Activated naive CD4-positive, alpha-beta T cell treated with anti-CD3 and anti-CD28 coated beads, Interleukin-2, amount 50 U/mL, for 24 hours (primary cell): Measurements from ENCODE around the gene ADAT2.

Experiments
- H3K27ac Mint-ChIP-seq: one replicate; pipeline ENCODE4 v1.8.0; 2021; ENCODE audit warnings: mild to moderate bottlenecking, mixed read lengths
- H3K27me3 Mint-ChIP-seq: one replicate; pipeline ENCODE4 v1.8.0; 2021; ENCODE audit warnings: mixed read lengths
- H3K36me3 Mint-ChIP-seq: one replicate; pipeline ENCODE4 v1.8.0; 2021; ENCODE audit warnings: mixed read lengths
- H3K4me1 Mint-ChIP-seq: one replicate; pipeline ENCODE4 v1.8.0; 2021; ENCODE audit warnings: mixed read lengths
- H3K4me3 Mint-ChIP-seq: one replicate; pipeline ENCODE4 v1.8.0; 2021; ENCODE audit warnings: mild to moderate bottlenecking, mixed read lengths
- H3K9me3 Mint-ChIP-seq: one replicate; pipeline ENCODE4 v1.8.0; 2021; ENCODE audit warnings: mixed read lengths

Gene ADAT2

DNA sequence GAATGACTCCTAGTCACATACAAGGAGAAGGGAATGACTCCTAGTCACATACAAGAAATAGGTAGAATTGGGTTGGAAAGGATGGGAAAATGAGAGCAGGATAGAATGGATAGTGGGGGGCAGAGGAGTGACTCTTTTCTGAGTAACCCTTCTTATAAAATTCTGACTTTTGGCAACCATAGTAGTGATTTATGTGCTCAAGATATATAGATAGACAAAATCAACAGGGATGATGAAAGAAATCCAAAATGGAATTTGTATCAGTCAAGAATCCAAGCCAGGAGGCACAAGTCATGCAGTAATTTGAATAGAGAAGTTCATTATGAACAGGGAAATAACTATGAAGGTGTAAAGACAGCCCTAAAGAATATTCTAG lies 41.7 kb downstream of the ADAT2 start:
- Mint-ChIP-seq H3K4me3 (no peak overlapping the region), H3K36me3 (peaks cover 4% of the 10 kb centered on the region), H3K27me3 (peaks cover 1% of the 10 kb centered on the region), H3K27ac (no peak overlapping the region), H3K9me3 (no peaks in the 10 kb centered on the region), H3K4me1 (no peaks in the 10 kb centered on the region)

DNA sequence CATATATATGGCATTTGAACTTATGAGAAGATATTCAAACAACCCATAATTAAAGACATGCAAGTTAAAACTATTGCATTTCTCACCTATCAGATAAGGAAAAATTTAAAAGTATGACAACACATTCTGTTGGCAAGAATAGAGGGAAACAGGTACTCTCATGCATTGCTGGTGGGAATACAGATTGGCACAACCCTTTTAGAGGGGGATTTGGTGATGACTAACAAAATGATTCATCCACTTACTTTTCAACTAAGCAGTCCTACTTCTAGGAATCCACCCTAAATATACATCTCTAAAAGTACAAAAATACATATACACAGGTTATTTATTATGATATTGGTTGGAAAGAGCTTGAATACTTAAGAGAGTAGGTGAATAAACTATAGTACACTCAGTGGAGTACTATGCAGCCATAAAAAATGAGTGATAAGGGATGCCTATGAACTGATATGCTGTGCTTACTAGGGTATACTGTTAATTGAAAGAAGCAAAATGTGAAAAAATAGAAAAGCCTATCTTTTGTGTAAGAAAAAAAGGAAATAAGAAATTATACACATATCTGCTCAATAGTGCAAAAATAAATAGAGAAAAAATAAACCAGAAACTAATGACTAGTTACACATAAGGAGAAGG lies 42.2 kb downstream of the ADAT2 start:
- H3K4me1 Mint-ChIP-seq = no peaks in the 10 kb centered on the region
- H3K27me3 Mint-ChIP-seq = peaks cover 1% of the 10 kb centered on the region
- peaks cover 3% of the 10 kb centered on the region for H3K36me3 Mint-ChIP-seq
- no peak overlapping the region for H3K4me3 Mint-ChIP-seq
- H3K9me3 Mint-ChIP-seq = no peaks in the 10 kb centered on the region
- no peak overlapping the region for H3K27ac Mint-ChIP-seq

DNA sequence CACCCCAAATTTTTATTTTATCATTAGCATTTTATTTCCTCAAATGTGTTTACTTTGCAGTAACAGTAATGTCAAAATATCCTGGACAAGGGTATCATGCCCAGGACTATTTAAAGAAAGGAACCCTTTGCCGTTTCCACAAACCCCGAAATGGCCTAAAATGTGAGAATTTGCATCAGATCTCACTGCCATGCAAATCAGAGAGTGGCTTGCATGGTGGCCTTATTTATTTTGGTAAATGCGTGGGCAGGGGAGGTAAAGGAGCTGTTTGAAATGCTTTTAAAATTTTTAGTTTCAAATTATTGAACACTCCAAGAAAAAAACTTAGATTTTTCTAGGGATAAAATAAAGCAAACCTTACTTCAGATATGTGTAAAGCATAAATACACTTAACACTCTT lies 43.8 kb downstream of the ADAT2 start:
- H3K36me3 Mint-ChIP-seq = peaks cover 2% of the 10 kb centered on the region
- H3K9me3 Mint-ChIP-seq = no peaks in the 10 kb centered on the region
- peaks cover 1% of the 10 kb centered on the region for H3K27me3 Mint-ChIP-seq
- no peak overlapping the region for H3K4me3 Mint-ChIP-seq
- peaks cover 5% of the 10 kb centered on the region for H3K4me1 Mint-ChIP-seq
- H3K27ac Mint-ChIP-seq = no peak overlapping the region

DNA sequence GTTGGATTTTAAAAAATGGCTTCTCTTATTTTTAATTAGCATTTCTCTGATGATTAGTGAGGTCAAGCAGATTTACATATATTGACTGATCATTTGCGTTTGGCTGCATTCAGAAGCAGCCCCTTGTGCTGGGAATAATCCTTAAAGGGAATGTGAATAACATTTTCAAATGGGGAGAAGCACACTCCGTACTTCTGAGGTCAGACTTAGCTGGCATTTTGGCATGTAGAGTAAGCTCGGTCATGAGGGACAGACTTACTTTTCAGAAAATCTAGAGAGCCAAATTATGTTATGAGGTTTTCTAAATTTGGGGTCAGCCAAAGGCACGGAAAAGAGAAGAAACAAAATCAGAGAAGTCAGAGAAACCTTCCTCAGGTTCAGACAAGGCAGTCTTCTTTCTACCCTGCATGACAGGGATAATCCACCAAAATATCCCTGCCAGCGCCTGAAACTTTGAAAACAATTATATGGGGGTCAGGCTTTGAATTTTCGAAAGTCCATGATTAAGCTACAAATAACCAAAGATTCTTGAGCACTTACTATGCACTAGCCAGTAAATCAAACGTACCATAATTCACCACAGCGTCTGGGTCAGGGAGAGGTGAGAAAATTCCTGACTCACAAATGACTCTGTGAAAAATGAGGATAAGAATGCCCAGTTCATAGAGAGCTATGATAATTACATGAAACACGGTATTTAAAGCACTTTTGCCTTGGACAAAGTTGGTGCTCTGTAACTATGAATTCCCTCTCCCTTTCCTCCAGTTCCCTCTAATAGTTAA lies 44.9 kb downstream of the ADAT2 start:
- H3K27ac Mint-ChIP-seq = no peak overlapping the region
- no peaks in the 10 kb centered on the region for H3K9me3 Mint-ChIP-seq
- peaks cover 2% of the 10 kb centered on the region for H3K36me3 Mint-ChIP-seq
- peaks cover 16% of the 10 kb centered on the region for H3K4me1 Mint-ChIP-seq
- no peak overlapping the region for H3K4me3 Mint-ChIP-seq
- peaks cover 1% of the 10 kb centered on the region for H3K27me3 Mint-ChIP-seq

DNA sequence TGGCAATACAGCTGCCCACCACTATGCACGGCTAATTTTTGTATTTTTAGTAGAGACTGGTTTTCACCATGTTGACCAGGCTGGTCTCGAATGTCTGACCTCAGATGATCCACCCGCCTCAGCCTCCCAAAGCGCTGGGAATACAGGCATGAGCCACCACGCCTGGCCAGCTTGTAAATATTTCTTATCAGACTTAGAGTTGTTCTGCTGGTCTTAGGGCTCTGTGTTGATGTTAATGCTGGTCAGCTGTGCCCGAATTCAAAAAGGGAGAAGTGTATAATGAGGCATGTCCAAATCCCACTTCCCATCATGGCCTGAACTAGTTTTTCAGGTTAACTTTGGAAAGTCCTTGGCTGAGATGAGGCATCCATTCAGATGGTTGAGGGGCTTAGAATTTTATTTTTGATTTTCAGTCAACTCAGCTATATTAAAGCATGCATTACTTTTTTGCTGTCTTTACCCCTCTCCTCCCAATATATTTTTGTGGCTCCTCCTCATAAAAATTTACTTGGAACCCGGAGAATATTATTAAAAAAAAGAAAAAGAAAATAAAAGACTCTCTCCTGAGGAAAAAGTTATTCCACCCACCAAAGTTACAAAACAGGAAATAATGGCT lies 47.7 kb downstream of the ADAT2 start:
- Mint-ChIP-seq H3K4me1 (peaks cover 26% of the 10 kb centered on the region), H3K27ac (no peak overlapping the region), H3K4me3 (no peak overlapping the region), H3K27me3 (peaks cover 1% of the 10 kb centered on the region), H3K9me3 (no peaks in the 10 kb centered on the region), H3K36me3 (no peaks in the 10 kb centered on the region)

DNA sequence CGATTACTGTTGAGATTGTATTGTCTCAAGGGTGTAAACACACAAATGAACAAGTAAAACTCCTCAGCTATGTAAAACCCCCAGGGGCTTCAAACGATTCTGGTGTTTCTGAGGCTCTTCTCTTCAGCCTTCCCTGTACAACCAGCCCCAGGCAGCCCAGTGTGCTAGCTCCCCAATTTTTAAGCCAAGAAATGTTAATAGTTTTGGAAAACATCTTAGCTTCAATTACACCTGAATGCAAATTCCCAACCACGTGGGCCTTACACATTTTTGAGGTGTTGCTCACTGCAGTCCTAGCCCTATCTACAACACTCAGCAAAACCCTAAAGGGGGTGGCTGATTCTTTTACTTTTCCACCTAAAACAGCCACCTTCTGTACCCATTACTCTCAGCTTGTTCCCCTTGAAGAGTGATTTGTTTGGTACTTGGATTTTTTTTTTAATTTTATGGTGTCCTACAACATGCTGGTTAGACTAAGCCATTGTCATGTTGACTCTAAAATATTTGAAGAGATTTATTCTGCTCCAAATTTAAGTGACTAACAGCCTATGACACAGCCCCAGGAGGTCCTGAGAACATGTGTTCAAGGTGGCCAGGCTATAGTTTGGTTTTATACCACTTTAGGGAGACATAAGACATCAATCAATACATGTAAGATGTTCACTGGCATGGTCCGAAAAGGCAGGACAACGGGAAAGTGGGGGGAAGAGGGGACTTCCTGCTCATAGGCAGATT lies 48.7 kb downstream of the ADAT2 start:
- H3K9me3 Mint-ChIP-seq = no peaks in the 10 kb centered on the region
- peaks cover 1% of the 10 kb centered on the region for H3K27me3 Mint-ChIP-seq
- no peaks in the 10 kb centered on the region for H3K36me3 Mint-ChIP-seq
- H3K27ac Mint-ChIP-seq = no peak overlapping the region
- no peak overlapping the region for H3K4me3 Mint-ChIP-seq
- peaks cover 26% of the 10 kb centered on the region for H3K4me1 Mint-ChIP-seq

DNA sequence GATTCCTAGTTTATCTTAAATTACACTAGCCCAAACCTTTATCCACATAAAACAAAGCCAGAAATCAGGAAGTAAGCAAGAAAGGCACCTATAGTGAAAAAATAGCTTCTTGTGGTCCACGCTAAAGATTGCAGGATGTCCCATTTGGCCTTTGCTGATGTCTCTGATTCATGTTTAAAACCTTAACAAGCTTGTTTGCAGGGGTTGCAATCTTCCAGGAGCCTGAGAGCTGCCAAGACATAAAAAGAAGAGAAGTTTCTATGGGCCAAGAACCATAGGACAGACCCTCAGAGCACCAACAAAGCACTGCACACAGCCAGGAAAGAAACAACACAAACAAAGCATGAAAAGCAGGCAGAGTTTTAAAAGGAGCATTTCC lies 49.4 kb downstream of the ADAT2 start:
- H3K27me3 Mint-ChIP-seq = no peaks in the 10 kb centered on the region
- no peaks in the 10 kb centered on the region for H3K36me3 Mint-ChIP-seq
- H3K4me1 Mint-ChIP-seq = peaks cover 26% of the 10 kb centered on the region
- no peak overlapping the region for H3K4me3 Mint-ChIP-seq
- H3K27ac Mint-ChIP-seq = no peak overlapping the region
- no peaks in the 10 kb centered on the region for H3K9me3 Mint-ChIP-seq

DNA sequence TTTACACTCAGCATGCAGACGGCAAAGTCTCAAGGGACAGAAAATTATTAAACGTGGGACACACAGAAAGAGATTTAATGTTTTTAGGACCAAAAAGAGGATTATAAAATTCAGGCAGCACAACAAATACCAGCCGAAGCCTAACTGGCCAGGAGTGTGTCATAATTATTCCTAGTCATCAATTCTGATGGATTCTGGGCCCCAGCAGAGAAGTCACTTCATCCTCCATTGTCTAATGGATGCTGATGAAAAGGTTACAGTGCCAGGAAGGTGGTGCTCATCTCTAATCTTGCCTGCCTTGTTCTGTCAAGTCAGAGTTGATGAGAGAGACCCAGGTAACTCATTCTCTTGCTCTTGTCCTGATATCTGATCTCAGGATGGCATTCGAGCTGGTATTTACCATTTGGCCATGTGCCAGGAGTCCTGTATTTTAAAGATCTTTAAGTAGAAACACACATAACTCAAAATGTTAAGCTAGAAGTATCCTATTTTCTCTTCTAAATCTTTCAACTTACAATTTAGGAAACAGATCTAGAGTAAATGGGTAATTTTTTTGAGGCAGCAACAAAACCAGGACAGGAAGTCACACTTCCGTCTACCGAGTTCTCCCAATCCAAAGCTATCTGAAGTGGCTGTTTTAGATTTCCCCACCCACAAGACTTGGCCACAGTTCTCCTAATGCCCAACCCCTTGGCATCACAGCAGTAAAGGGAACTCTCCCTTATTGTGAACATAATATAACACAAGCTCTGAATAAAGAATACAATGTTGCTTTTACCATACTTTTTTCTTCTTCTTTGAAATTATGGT lies 50.0 kb downstream of the ADAT2 start:
- Mint-ChIP-seq H3K27me3 (no peaks in the 10 kb centered on the region), H3K36me3 (no peaks in the 10 kb centered on the region), H3K27ac (no peak overlapping the region), H3K9me3 (no peaks in the 10 kb centered on the region), H3K4me1 (peaks cover 26% of the 10 kb centered on the region), H3K4me3 (no peak overlapping the region)

DNA sequence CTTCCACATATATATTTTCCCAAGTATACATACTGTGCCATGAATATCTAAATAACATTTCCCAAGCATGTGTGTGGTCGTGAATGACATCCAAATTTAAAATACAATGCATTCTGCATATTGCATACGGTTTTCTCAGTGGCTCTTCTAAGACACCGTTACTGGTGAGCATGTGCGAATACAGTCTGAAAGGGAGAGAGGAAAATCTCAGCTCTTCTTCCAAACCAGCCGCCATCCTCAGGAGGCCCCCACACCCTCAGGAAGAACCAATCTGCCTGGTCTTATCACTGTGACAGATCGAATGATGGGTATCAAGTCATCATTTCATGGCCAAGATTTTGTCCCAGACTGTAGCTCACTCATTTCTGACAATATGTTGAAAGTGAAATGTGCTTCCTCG lies 50.7 kb downstream of the ADAT2 start:
- Mint-ChIP-seq H3K27ac (no peak overlapping the region), H3K9me3 (no peaks in the 10 kb centered on the region), H3K4me3 (no peak overlapping the region), H3K4me1 (peaks cover 26% of the 10 kb centered on the region), H3K36me3 (no peaks in the 10 kb centered on the region), H3K27me3 (no peaks in the 10 kb centered on the region)

DNA sequence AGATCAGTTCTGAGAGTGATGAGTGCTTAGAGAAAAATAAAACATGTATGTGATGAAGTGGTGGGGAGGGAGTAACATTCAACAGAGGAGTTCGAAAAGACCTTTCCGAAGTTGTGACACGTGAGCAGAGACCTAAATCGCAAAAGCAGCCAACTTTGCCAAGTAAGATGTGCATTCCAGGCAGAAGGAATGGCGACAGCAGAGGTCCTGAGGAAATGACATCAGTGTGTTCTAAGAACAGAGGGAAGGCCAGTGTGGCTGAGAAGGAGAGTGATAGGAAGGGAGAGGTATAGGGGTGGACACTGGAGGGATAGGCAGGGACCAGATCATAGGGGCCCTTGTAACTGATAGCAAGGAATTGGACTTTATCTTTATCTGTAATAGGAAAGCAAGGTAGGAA lies 51.3 kb downstream of the ADAT2 start:
- H3K4me1 Mint-ChIP-seq = peaks cover 26% of the 10 kb centered on the region
- H3K4me3 Mint-ChIP-seq = no peak overlapping the region
- no peaks in the 10 kb centered on the region for H3K27me3 Mint-ChIP-seq
- no peaks in the 10 kb centered on the region for H3K36me3 Mint-ChIP-seq
- no peaks in the 10 kb centered on the region for H3K9me3 Mint-ChIP-seq
- H3K27ac Mint-ChIP-seq = no peak overlapping the region

DNA sequence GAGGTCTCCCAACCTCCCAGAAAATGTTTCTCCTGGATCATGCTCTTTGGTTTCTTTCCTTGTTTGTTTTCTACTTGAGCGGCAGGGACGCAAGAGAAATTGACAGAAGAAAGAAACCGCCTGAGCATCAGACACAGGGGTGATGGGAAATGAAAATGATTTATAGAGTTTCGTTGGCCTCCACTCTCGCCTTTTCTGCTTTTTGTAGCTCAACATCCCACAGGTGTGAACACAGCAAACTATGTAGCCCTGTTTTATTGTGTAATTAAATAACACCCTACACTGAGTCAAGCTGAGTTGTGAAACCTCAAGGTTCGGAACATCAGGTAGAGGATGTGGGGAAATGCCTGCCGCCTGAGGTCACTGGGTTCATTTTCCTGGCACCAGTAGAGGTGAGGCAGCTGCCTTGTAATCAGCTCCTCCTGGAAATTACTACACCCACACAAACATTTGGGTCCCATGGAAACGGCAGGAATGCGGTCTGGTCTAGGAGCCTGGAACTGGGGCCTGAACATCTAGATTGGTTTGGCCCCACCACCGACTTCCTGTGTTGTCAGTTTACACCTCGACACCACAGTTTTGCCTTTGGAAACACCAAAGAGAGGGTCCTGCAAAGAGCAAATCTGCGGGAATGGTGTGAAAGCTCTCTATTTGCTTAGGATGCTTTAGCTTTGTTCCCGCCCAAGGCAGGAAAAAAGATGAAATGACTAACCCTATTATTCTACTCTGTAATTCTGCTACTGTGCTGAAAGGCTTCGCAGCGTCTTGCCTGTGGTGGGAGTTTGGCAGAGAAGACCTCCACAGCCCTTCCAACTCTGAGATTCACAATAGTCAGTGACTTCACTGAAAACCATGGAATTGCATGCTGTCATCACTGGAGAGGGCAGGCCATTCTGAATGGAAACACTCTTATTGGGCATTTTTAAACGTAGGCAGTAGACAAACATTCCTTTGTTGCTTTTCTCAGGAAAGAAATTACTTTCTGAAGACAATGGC lies 53.0 kb downstream of the ADAT2 start:
- Mint-ChIP-seq H3K27ac (no peak overlapping the region), H3K9me3 (no peaks in the 10 kb centered on the region), H3K4me3 (no peak overlapping the region), H3K27me3 (no peaks in the 10 kb centered on the region), H3K4me1 (peaks cover 26% of the 10 kb centered on the region), H3K36me3 (no peaks in the 10 kb centered on the region)

DNA sequence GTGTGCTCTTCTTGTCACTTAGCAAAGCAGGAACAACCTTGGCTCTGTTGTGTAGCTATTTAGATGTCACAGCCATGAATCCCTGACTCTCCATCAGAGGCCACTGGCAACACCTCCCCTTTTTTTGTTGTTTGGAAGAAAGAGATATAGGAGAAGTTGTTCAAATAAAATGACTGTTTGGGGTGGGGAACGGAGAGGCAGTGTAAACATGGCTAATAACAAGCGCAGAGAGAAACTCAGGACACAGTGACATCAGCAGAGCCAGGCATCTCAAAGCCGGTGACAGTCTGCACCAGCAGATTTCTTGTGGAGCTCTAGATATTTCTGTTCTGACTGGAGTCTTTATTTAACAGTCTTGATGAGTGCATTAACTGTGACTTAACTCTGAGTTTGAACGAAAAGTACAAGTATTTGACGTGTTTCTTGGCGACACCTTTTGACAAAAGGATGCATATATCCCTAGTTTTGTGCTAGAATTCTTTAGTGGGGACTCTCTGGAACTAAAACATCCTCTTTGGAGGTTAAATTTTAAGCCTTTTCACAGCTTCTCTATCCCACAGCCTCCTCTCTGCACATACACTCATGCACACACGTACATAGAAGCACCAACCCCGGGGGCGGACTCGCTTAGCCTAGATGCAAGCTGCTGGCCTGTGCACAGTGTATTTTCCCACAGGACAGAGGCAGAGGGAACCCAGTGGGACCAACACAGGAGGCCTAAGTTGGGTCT lies 53.8 kb downstream of the ADAT2 start:
- no peak overlapping the region for H3K27ac Mint-ChIP-seq
- H3K27me3 Mint-ChIP-seq = no peaks in the 10 kb centered on the region
- no peaks in the 10 kb centered on the region for H3K36me3 Mint-ChIP-seq
- peaks cover 21% of the 10 kb centered on the region for H3K4me1 Mint-ChIP-seq
- H3K4me3 Mint-ChIP-seq = no peak overlapping the region
- no peaks in the 10 kb centered on the region for H3K9me3 Mint-ChIP-seq

DNA sequence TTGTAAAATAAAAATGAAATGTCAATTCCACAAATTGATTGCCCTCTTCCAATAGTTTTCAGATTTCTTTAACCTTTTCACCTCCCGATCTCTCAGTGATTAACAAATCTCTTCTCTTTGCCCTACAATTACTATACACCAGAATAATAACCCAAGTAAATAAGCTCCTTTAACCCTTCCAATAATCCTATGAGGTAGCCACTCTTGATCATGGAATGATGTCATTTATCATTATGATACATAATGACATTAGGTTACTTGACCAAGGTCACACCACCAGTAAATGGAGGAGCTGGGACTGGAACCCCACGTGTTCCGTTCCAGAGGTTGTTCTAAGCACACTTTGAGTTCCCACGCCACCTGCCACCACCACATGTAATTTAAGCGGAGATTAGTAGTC lies 54.8 kb downstream of the ADAT2 start:
- Mint-ChIP-seq H3K27ac (no peak overlapping the region), H3K4me3 (no peak overlapping the region), H3K4me1 (peaks cover 11% of the 10 kb centered on the region), H3K36me3 (no peaks in the 10 kb centered on the region), H3K27me3 (no peaks in the 10 kb centered on the region), H3K9me3 (no peaks in the 10 kb centered on the region)

DNA sequence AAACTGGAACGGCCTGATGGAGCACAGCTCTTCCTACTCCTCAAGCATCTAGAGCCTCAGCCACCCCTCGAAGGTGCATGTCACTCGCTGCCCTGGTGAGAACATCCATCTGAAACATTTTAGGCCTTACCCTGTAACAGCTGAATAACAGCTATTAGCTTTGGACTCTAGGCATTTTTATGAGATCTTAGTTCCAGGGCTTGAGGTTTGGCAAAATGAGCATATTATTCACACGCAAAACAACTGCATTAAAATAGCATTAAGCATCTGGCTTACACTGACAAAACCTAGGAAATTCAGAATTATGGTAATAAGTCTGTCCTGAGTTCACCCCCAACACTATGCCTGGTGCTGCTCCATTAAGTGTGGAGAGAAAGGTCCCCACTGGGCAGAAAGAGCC lies 56.1 kb downstream of the ADAT2 start:
- no peaks in the 10 kb centered on the region for H3K36me3 Mint-ChIP-seq
- H3K4me3 Mint-ChIP-seq = no peak overlapping the region
- no peak overlapping the region for H3K27ac Mint-ChIP-seq
- no peaks in the 10 kb centered on the region for H3K9me3 Mint-ChIP-seq
- H3K4me1 Mint-ChIP-seq = no peaks in the 10 kb centered on the region
- H3K27me3 Mint-ChIP-seq = no peaks in the 10 kb centered on the region
